HCT116 (cell line): ENCODE data around the gene SGK1. TPM values are rescaled to one million over a fixed set of nuclear protein-coding genes. Genes with fewer than 3 reads are reported as not detected.

Source experiments
- ATAC-seq: fragments of 200-7000 bp; cut with Tn5 transposase; 2 replicates; pipeline ENCODE4 v1.9.1; 2020; ENCODE audit warnings: mild to moderate bottlenecking, moderate library complexity
- BruUV-seq: library from RNA; stranded (reverse); fragments of 400-500 nt; replicated peaks from 2 replicates; lab custom pipeline; 2021; lab: Mats Ljungman, UMichigan
- CTCF ChIA-PET: fragments of 300-600 bp; sonication (Branson Sonifier 250); formaldehyde crosslinking; loops from one replicate; lab custom pipeline; 2021; ENCODE audit warnings: antibody characterized with exemption; lab: Charles Lee
- POLR2A ChIA-PET: fragments of 300-600, 350-600 bp; sonication (Branson Sonifier 250); formaldehyde crosslinking; loops from one replicate; lab custom pipeline; 2021; ENCODE audit warnings: antibody characterized with exemption; lab: Charles Lee
- RAD21 ChIA-PET, 2 experiments: fragments of 300-600 bp; sonication (Branson Sonifier 250); formaldehyde crosslinking; loops; one replicate each; lab custom pipeline; 2023; ENCODE audit warnings: low total read pairs in 2 of 2; ENCODE audit not compliant: uncharacterized antibody in 2 of 2, unreplicated experiment in 2 of 2, low non-redundant PET in 1 of 2; lab: Charles Lee
- DNase-seq: peaks from one replicate; pipeline ENCODE4 v3.0.0-alpha.2; 2010; ENCODE audit warnings: low read depth, low spot score
- H2AFZ ChIP-seq: fragments of 200-600 bp; shearing (Covaris generic), sonication (generic); 2 replicates; pipeline ENCODE4 v1.6.1; 2017; ENCODE audit warnings: low read depth, mixed run types, mixed read lengths, antibody characterized with exemption, low read length; ENCODE audit not compliant: poor library complexity, severe bottlenecking
- H3K27ac ChIP-seq: 2 replicates; pipeline ENCODE4 v1.5.1; 2012; ENCODE audit warnings: low read depth, low read length
- H3K27me3 ChIP-seq: fragments of 200-600 bp; sonication (generic); 2 replicates; pipeline ENCODE4 v1.6.1; 2016; ENCODE audit warnings: mixed run types, low read length, mixed read lengths; ENCODE audit not compliant: insufficient read depth
- H3K36me3 ChIP-seq, 2 experiments: fragments of 200-500 bp in 1 of 2; fragments of 200-600 bp in 1 of 2; sonication (Bioruptor generic) in 1 of 2; sonication (generic) in 1 of 2; 2 replicates each; pipeline versions ENCODE4 v1.5.1 to v1.6.1; 2014 to 2016; ENCODE audit warnings: low read length in 2 of 2, inconsistent platforms in 1 of 2, mixed read lengths in 1 of 2, mixed run types in 1 of 2; ENCODE audit not compliant: insufficient read depth in 2 of 2, control insufficient read depth in 1 of 2
- H3K4me1 ChIP-seq, 2 experiments: fragments of 200-600 bp in 1 of 2; sonication (generic) in 1 of 2; 2 replicates each; pipeline versions ENCODE4 v1.5.1 to v1.6.1; 2012 to 2017; ENCODE audit warnings: low read length in 2 of 2, inconsistent platforms in 1 of 2, mild to moderate bottlenecking in 1 of 2, mixed read lengths in 1 of 2, mixed run types in 1 of 2, moderate library complexity in 1 of 2; ENCODE audit not compliant: insufficient read depth in 2 of 2, control insufficient read depth in 1 of 2
- H3K4me2 ChIP-seq: fragments of 200-600 bp; sonication (generic); 2 replicates; pipeline ENCODE4 v1.6.1; 2017; ENCODE audit warnings: mixed run types, low read length, mixed read lengths
- H3K4me3 ChIP-seq, 2 experiments: fragments of 200-600 bp in 1 of 2; sonication (generic) in 1 of 2; replicated peaks in 1 of 2; 2 replicates each; pipeline ENCODE4 v1.5.1; 2011 to 2016; ENCODE audit warnings: low read length in 2 of 2, control low read depth in 1 of 2, low read depth in 1 of 2, mild to moderate bottlenecking in 1 of 2, mixed read lengths in 1 of 2, mixed run types in 1 of 2
- H3K79me2 ChIP-seq: fragments of 200-600 bp; sonication (generic); 2 replicates; pipeline ENCODE4 v1.6.1; 2017; ENCODE audit warnings: mild to moderate bottlenecking, mixed run types, low read length, moderate library complexity, mixed read lengths; ENCODE audit not compliant: insufficient read depth
- H3K9ac ChIP-seq: fragments of 200-600 bp; sonication (generic); 2 replicates; pipeline ENCODE4 v1.6.1; 2016; ENCODE audit warnings: low read length, mixed read lengths
- H3K9me2 ChIP-seq: fragments of 200-600 bp; sonication (generic), shearing (Covaris generic); 2 replicates; pipeline ENCODE4 v1.6.1; 2017; ENCODE audit warnings: mixed run types, mild to moderate bottlenecking, moderate library complexity; ENCODE audit not compliant: insufficient read depth
- H3K9me3 ChIP-seq, 2 experiments: fragments of 200-500 bp in 1 of 2; fragments of 200-600 bp in 1 of 2; sonication (Bioruptor generic) in 1 of 2; sonication (generic) in 1 of 2; 2 replicates each; pipeline ENCODE4 v1.6.1; 2014 to 2017; ENCODE audit warnings: low read length in 2 of 2, mixed read lengths in 2 of 2, inconsistent platforms in 1 of 2, low read depth in 1 of 2, mild to moderate bottlenecking in 1 of 2, mixed run types in 1 of 2, moderate library complexity in 1 of 2; ENCODE audit not compliant: control insufficient read depth in 1 of 2, insufficient read depth in 1 of 2
- H4K20me1 ChIP-seq: fragments of 200-600 bp; sonication (generic), shearing (Covaris generic); 2 replicates; pipeline ENCODE4 v1.6.1; 2017; ENCODE audit warnings: mixed run types, mild to moderate bottlenecking, moderate library complexity; ENCODE audit not compliant: insufficient read depth
- ATF3 ChIP-seq: IDR thresholded peaks from 2 replicates; pipeline ENCODE4 v1.6.1; 2012
- CBX3 ChIP-seq: IDR thresholded peaks from 2 replicates; pipeline ENCODE4 v1.6.1; 2012; ENCODE audit warnings: low read depth
- CTCF ChIP-seq, 3 experiments: fragments of 200-600 bp in 1 of 3; sonication (generic) in 1 of 3; IDR thresholded peaks in 2 of 3; conservative IDR thresholded peaks in 1 of 3; 2 replicates each; pipeline ENCODE4 v1.5.1; 2012 to 2017; ENCODE audit warnings: low read depth in 2 of 3, low read length in 2 of 3, antibody characterized with exemption in 1 of 3, borderline replicate concordance in 1 of 3, control low read depth in 1 of 3, mild to moderate bottlenecking in 1 of 3, mixed read lengths in 1 of 3, mixed run types in 1 of 3, moderate library complexity in 1 of 3; ENCODE audit not compliant: insufficient read depth in 1 of 3
- ELF1 ChIP-seq: IDR thresholded peaks from 2 replicates; pipeline ENCODE4 v1.6.1; 2012; ENCODE audit warnings: low read depth, borderline replicate concordance
- EZH2phosphoT487 ChIP-seq: fragments of 200-600 bp; IDR thresholded peaks from 2 replicates; pipeline ENCODE4 v1.6.1; 2018; ENCODE audit warnings: antibody characterized with exemption, borderline replicate concordance
- FOSL1 ChIP-seq: IDR thresholded peaks from 2 replicates; pipeline ENCODE4 v1.6.1; 2012; ENCODE audit warnings: low read depth
- JUND ChIP-seq: IDR thresholded peaks from 2 replicates; pipeline ENCODE4 v1.6.1; 2012
- MAX ChIP-seq: IDR thresholded peaks from 2 replicates; pipeline ENCODE4 v1.6.1; 2012
- POLR2A ChIP-seq: IDR thresholded peaks from 2 replicates; pipeline ENCODE4 v1.7.0; 2011; ENCODE audit warnings: borderline replicate concordance; ENCODE audit not compliant: insufficient read depth, insufficient read length; ENCODE audit errors: extremely low read depth
- REST ChIP-seq: IDR thresholded peaks from 2 replicates; pipeline ENCODE4 v1.6.1; 2012; ENCODE audit warnings: low read depth
- SP1 ChIP-seq: IDR thresholded peaks from 2 replicates; pipeline ENCODE4 v1.6.1; 2012; ENCODE audit warnings: low read depth
- SRF ChIP-seq: IDR thresholded peaks from 2 replicates; pipeline ENCODE4 v1.6.1; 2012; ENCODE audit warnings: low read depth
- TCF7L2 ChIP-seq: IDR thresholded peaks from 2 replicates; pipeline ENCODE4 v1.7.0; 2011; ENCODE audit warnings: borderline replicate concordance, inconsistent platforms; ENCODE audit not compliant: insufficient read depth, insufficient read length; ENCODE audit errors: extremely low read depth
- ZFX ChIP-seq: fragments of 450-650 bp; IDR thresholded peaks from 2 replicates; pipeline ENCODE4 v1.6.1; 2017
- ZNF274 ChIP-seq: fragments of 200-500 bp; sonication (Bioruptor generic); IDR thresholded peaks from 2 replicates; pipeline ENCODE4 v1.6.1; 2014; ENCODE audit warnings: mild to moderate bottlenecking, low read depth, low read length, inconsistent platforms
- intact Hi-C: fragments of 100-400 bp; cut with micrococcal nuclease; formaldehyde crosslinking; loops from 2 replicates; pipeline ENCODE4 v1.10.0; 2022
- total RNA-seq: library from RNA; stranded (reverse); gene quantifications from one replicate; pipeline ENCODE4 v1.2.1, GENCODE V29; 2021; ENCODE audit not compliant: unreplicated experiment

Gene SGK1
- total RNA-seq, 1 experiment from 2014 or later: 4.5 TPM

GRCh38 chr6:134199848-134200606 lies 117.9 kb downstream of the SGK1 start:
- CTCF ChIA-PET: no interaction called here
- ATAC-seq: no peak
- Histone ChIP-seq H3K27ac (no peak overlapping the region), H2AFZ (no peak overlapping the region), H3K79me2 (no peaks in the 10 kb centered on the region), H3K27me3 (no peaks in the 10 kb centered on the region), H3K9me3 (no peaks in the 10 kb centered on the region), H3K4me2 (no peak overlapping the region), H3K4me1 (no peaks in the 10 kb centered on the region), H3K9me2 (no peaks in the 10 kb centered on the region), H3K9ac (no peak overlapping the region), H3K4me3 (no peak overlapping the region), H4K20me1 (no peaks in the 10 kb centered on the region), H3K36me3 (no peaks in the 10 kb centered on the region)
- no peak for TF ChIP-seq ELF1
- no peak for TF ChIP-seq REST
- TF ChIP-seq MAX: no peak
- no peak for TF ChIP-seq POLR2A
- TF ChIP-seq EZH2phosphoT487: no peak
- no peak for TF ChIP-seq SRF
- no peak for TF ChIP-seq FOSL1
- TF ChIP-seq ZNF274: no peak
- TF ChIP-seq ZFX: no peak
- TF ChIP-seq ATF3: no peak
- TF ChIP-seq CTCF (IDR thresholded peaks at IDR 0.05 in 2 of 3, conservative IDR thresholded peaks at IDR 0.05 in 1 of 3; ENCODE audit: borderline replicate concordance in 1 of 3, insufficient read depth in 1 of 3, low read depth in 2 of 3, low read length in 2 of 3): no peak
- TF ChIP-seq SP1: no peak
- no peak for TF ChIP-seq TCF7L2
- no peak for TF ChIP-seq JUND
- TF ChIP-seq CBX3: no peak
- BruUV-seq: no TSS peak
- RAD21 ChIA-PET: no interaction called here
- intact Hi-C loops: no loop called here
- POLR2A ChIA-PET: no interaction called here
- DNase-seq: no peak
